DMS114 treated with DMSO at 0.1 percent for 48 hours (cell line): ENCODE results near the gene ACTMAP.
"Not testable (repeated sequence)": the region's sequence is repeated elsewhere in the genome, so short reads cannot be mapped to it uniquely, and the experiment has no call there.

Source experiments
- DNase-seq: peaks from one replicate; lab custom pipeline; 2025; ENCODE audit not compliant: unreplicated experiment; lab: John Stamatoyannopoulos, UW

ACTMAP gene

GRCh38 chr19:40776364-40776763, 26.1 kb upstream of the ACTMAP start:
- no peak for DNase-seq

- no peak for DNase-seq
Observed at GRCh38 chr19:40775632-40776022, 25.4 kb upstream of the ACTMAP start.

GRCh38 chr19:40774916-40775631, 24.8 kb upstream of the ACTMAP start, which contains the start of gene MIA:
TSS of gene MIA (plus strand) at chr19:40775521. CDS start at chr19:40775543, 22 bp downstream.
- DNase-seq: no peak

- DNase-seq: not testable (repeated sequence)
Observed at GRCh38 chr19:40771101-40771862, 21.0 kb upstream of the ACTMAP start.

GRCh38 chr19:40768869-40769268, 18.6 kb upstream of the ACTMAP start:
- DNase-seq: no peak

- not testable (repeated sequence) for DNase-seq
Observed at GRCh38 chr19:40766385-40766784, 16.1 kb upstream of the ACTMAP start.

GRCh38 chr19:40763963-40764362, 13.7 kb upstream of the ACTMAP start:
- no peak for DNase-seq

GRCh38 chr19:40763526-40763925, 13.2 kb upstream of the ACTMAP start:
- no peak for DNase-seq

GRCh38 chr19:40762754-40763470, 12.6 kb upstream of the ACTMAP start:
- DNase-seq: no peak

GRCh38 chr19:40759352-40759751, 9.1 kb upstream of the ACTMAP start:
- DNase-seq: no peak

GRCh38 chr19:40758491-40758890, 8.2 kb upstream of the ACTMAP start:
- no peak for DNase-seq

- no peak for DNase-seq
Observed at GRCh38 chr19:40756502-40757110, 6.3 kb upstream of the ACTMAP start.

- no peak for DNase-seq
Observed at GRCh38 chr19:40755791-40756190, 5.5 kb upstream of the ACTMAP start.

- no peak for DNase-seq
Observed at GRCh38 chr19:40755248-40755624, 5.0 kb upstream of the ACTMAP start.

GRCh38 chr19:40754611-40755247, 4.5 kb upstream of the ACTMAP start:
- no peak for DNase-seq

GRCh38 chr19:40752257-40752781, 2.0 kb upstream of the ACTMAP start:
- no peak for DNase-seq

- peak; percentile 97 for DNase-seq
Observed at GRCh38 chr19:40750874-40751537, 729 bp upstream of the ACTMAP start, which contains the start of gene SNRPA. TSS of gene SNRPA (plus strand) at chr19:40751203. CDS start at chr19:40751409, 206 bp downstream.

- DNase-seq: no peak
Observed at GRCh38 chr19:40747536-40747935, 2.7 kb downstream of the ACTMAP start.

GRCh38 chr19:40745402-40745780, 4.9 kb downstream of the ACTMAP start:
- no peak for DNase-seq
